Activated T-helper 17 cell treated with anti-CD3 and anti-CD28 coated beads, Interleukin-2, amount 50 U/mL, for 72 hours (primary cell): ENCODE measurements around the gene MAP1LC3C. TPM values are rescaled to one million over a fixed set of nuclear protein-coding genes. Genes with fewer than 3 reads are reported as not detected.
"Not testable (repeated sequence)": the region's sequence is repeated elsewhere in the genome, so short reads cannot be mapped to it uniquely, and the experiment has no call there.

Source experiments
- ATAC-seq: fragments of 150-1000 bp; cut with Tn5 transposase; replicated peaks from 2 replicates; pipeline ENCODE4 v1.10.0; 2021; ENCODE audit warnings: mild to moderate bottlenecking, moderate library complexity
- H3K27ac Mint-ChIP-seq: one replicate; pipeline ENCODE4 v1.8.0; 2022; ENCODE audit warnings: mixed read lengths
- H3K27me3 Mint-ChIP-seq: one replicate; pipeline ENCODE4 v1.8.0; 2022; ENCODE audit warnings: mixed read lengths
- H3K36me3 Mint-ChIP-seq: one replicate; pipeline ENCODE4 v1.8.0; 2022; ENCODE audit warnings: low read depth, mild to moderate bottlenecking, mixed read lengths
- H3K4me1 Mint-ChIP-seq: one replicate; pipeline ENCODE4 v1.8.0; 2022; ENCODE audit warnings: mixed read lengths
- H3K4me3 Mint-ChIP-seq: one replicate; pipeline ENCODE4 v1.8.0; 2022; ENCODE audit warnings: mild to moderate bottlenecking, mixed read lengths
- H3K9me3 Mint-ChIP-seq: one replicate; pipeline ENCODE4 v1.8.0; 2022; ENCODE audit warnings: mixed read lengths
- total RNA-seq, 2 donors: library from RNA; stranded (reverse); gene quantifications; one replicate each; pipeline ENCODE4 v1.2.3, GENCODE V29; 2022

Gene MAP1LC3C
- total RNA-seq, 2 donors from 2014 or later: not detected

DNA sequence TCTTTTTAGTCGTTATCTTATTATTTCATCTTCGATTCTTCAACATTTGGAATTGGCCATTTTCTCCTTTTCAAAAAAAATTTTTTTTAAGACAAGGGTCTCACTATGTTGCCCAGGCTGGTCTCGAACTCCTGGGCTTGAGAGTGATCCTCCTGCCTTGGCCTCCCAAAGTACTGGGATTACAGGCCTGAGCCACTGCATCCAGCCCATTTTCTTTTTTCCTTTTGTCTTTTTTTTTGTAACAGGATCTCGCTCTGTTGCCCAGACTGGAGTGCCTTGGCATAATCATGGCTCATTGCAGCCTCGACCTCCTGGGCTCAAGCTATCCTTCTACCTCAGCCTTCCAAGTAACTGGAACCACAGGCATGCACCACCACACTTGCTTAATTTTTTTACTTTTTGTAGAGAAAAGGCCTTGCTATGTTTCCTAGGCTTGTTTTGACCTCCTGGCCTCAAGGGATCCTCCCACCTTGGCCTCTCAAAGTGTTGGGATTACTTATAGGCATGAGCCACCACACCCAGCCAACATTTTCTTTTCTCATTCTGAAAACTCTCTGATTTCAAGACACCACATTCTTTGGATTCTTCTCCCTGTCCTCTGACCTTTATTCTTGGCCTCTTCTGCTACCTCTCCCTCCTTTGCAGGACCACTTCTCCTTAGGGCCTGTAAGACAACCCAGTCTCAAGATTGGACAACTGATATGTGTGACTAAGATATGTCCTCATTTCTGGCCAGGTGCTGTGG lies 6.0 kb upstream of the MAP1LC3C start:
- Mint-ChIP-seq H3K4me3 (no peak overlapping the region), H3K4me1 (no peaks in the 10 kb centered on the region), H3K9me3 (no peaks in the 10 kb centered on the region), H3K27ac (no peak overlapping the region), H3K36me3 (no peaks in the 10 kb centered on the region), H3K27me3 (no peaks in the 10 kb centered on the region)
- no peak for ATAC-seq

DNA sequence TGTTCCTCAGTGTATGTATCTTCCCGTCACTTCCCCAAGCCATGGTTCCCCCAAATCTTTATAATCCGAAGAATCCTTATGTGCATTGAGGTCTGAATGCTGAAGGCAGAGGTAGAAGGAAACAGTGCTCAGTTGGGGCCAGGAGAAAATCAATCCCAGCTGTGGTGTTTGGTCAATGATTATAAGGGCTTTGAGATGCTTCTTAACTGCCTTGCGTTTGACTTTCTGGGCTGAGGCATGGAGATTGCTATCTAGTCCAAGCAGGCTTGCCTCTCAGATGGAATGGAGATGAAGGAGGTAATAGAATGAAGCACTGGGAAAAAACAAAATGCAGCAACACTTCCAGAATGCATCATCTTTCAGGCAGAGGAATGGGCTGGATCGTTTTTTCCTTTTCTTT lies 3.6 kb upstream of the MAP1LC3C start:
- no peak overlapping the region for H3K4me3 Mint-ChIP-seq
- H3K4me1 Mint-ChIP-seq: no peaks in the 10 kb centered on the region
- no peaks in the 10 kb centered on the region for H3K36me3 Mint-ChIP-seq
- ATAC-seq: no peak
- H3K27ac Mint-ChIP-seq: no peak overlapping the region
- H3K27me3 Mint-ChIP-seq: no peaks in the 10 kb centered on the region
- no peaks in the 10 kb centered on the region for H3K9me3 Mint-ChIP-seq

DNA sequence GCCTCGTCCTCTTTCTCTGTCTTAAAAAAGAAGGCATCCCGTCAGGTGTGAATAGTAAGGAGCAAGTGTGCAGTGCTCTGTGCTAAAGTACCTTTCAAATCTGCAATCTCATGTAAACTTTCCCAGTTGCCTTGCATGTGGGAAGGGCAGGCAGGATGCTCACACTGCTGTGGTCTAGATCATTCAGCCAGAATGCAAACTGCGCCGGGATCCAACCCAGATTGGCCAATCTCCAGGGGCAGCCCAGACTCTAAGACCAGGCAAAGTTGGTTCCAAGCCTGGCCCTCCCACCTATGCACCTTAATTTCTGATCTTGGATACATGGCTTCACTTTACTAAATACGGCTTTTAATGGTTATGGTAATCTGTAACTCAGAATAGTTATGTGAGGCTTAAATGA lies 3.2 kb upstream of the MAP1LC3C start:
- no peaks in the 10 kb centered on the region for H3K9me3 Mint-ChIP-seq
- no peak for ATAC-seq
- no peaks in the 10 kb centered on the region for H3K27me3 Mint-ChIP-seq
- H3K36me3 Mint-ChIP-seq: no peaks in the 10 kb centered on the region
- no peak overlapping the region for H3K4me3 Mint-ChIP-seq
- H3K27ac Mint-ChIP-seq: no peak overlapping the region
- H3K4me1 Mint-ChIP-seq: no peaks in the 10 kb centered on the region

DNA sequence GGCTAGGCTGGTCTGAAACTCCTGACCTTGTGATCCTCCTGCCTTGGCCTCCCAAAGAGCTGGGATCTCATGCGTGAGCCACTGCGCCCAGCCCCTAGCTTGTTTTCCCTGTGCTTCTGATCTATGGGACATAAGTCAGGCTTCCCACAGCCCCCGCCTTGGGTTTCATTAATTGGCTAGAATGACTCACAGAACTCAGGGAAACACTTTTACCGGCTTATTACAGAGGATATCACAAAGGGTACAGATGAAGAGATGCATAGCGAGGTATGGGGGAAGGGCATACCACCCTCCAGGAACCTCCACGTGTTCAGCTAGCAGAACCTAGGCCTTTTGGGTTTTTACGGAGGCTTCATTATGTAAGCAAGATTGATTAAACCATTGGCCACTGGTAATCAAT lies 1.5 kb upstream of the MAP1LC3C start:
- Mint-ChIP-seq H3K4me3 (no peak overlapping the region), H3K9me3 (no peaks in the 10 kb centered on the region), H3K36me3 (no peaks in the 10 kb centered on the region), H3K4me1 (no peaks in the 10 kb centered on the region), H3K27me3 (no peaks in the 10 kb centered on the region), H3K27ac (no peak overlapping the region)
- ATAC-seq: no peak

DNA sequence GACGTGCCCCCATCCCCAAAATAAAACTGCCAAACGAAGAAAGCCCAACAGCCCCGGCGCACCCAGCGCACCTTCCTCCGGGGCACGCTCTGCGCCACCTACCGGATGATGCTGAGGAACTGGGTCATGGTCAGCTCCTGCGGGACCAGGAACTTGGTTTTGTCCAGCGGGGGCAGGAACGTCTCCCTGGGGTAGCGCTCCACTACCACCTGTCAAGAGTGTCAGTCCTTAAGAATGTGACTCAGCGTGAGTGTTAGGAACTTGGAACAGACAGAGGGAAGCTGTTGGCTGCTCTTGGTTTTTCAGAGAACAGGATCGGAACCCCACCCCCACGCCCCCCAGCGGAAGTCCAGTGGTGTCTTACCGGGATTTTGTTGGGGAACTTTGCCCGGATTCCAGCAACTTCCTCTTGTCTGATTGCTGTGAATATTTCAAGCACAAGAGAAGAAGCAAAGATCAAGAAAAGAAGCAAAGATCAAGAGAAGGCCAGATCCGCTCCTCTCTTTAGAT lies 431 bp downstream of the MAP1LC3C start:
- H3K4me1 Mint-ChIP-seq: no peaks in the 10 kb centered on the region
- H3K27ac Mint-ChIP-seq: peak overlapping the region; percentile 43
- no peaks in the 10 kb centered on the region for H3K27me3 Mint-ChIP-seq
- peak overlapping the region; percentile 60 for H3K4me3 Mint-ChIP-seq
- H3K9me3 Mint-ChIP-seq: no peaks in the 10 kb centered on the region
- ATAC-seq: peak; percentile 66
- H3K36me3 Mint-ChIP-seq: no peaks in the 10 kb centered on the region

DNA sequence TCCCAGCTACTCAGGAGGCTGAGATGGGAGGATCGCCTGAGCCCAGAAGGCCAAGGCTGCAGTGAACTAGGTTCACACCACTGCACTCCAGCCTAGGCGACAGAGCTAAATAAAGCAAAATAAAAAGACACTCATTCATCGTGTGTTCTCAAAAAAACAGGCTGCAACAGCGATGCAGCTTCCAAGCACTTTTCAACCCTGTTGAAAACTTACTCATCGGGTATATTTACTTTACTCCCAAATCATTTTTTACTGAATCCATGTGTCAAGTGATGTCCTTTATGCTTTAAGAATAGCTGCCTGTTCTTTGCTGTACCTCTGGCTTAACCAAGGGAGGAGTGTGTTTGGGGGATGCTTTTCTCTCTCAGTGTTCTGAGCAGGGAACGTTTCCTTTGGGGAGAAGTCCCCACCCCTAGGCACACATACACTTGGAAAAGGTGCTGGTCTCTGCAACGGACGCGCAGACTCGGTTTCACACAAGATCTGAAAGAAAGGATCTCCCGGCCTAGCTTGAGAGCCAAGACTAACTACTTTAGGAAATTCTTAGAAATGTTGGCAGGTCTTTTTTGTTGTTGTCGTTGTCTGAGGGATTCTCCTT lies 1.4 kb downstream of the MAP1LC3C start:
- H3K9me3 Mint-ChIP-seq: no peaks in the 10 kb centered on the region
- ATAC-seq: no peak
- H3K4me3 Mint-ChIP-seq: no peak overlapping the region
- H3K4me1 Mint-ChIP-seq: no peaks in the 10 kb centered on the region
- H3K27me3 Mint-ChIP-seq: peaks cover 1% of the 10 kb centered on the region
- no peaks in the 10 kb centered on the region for H3K36me3 Mint-ChIP-seq
- H3K27ac Mint-ChIP-seq: no peak overlapping the region

DNA sequence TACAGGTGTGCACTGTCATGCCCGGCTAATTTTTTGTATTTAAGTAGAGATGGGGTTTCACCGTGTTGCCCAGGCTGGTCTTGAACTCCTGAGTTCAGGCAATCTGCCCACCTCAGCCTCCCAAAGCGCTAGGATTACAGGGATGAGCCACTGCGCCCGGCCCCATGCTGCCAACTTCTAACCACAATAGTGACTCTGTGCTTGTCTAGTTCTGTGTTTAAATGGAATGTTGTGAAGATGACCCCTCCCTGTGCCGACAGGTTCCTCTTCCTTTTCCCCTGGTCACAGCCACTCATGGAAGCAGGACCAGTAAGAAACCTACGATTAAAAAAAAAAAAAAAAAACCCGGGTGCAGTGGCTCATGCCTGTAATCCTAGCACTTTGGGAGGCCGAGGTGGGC lies 4.7 kb downstream of the MAP1LC3C start:
- ATAC-seq: no peak
- H3K27ac Mint-ChIP-seq: no peak overlapping the region
- no peak overlapping the region for H3K4me3 Mint-ChIP-seq

DNA sequence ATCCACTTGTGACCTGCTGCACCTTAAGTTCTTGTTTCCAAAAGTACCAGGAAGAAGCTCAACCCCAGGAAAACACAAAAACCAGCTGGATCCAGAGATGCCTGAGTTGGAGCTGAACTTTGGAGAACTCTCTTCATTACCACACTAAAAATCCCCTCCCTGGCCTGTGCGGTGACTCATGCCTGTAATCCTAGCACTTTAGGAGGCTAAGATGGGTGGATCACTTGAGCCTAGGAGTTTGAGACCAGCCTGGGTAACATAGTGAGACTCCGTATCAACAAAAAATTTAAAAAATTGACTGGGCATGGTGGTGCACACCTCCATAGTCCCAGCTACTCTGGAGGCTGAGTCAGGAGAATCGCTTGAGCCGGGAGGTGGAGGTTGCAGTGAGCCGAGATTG lies 6.2 kb downstream of the MAP1LC3C start:
- Mint-ChIP-seq H3K9me3 (no peaks in the 10 kb centered on the region), H3K27ac (no peak overlapping the region), H3K4me1 (no peaks in the 10 kb centered on the region), H3K27me3 (peaks cover 7% of the 10 kb centered on the region), H3K4me3 (no peak overlapping the region), H3K36me3 (no peaks in the 10 kb centered on the region)
- ATAC-seq: no peak

More for the DNA sequence above, 4.7 kb downstream of the MAP1LC3C start:
- H3K36me3 Mint-ChIP-seq: no peaks in the 10 kb centered on the region
- H3K4me1 Mint-ChIP-seq: no peaks in the 10 kb centered on the region
- peaks cover 7% of the 10 kb centered on the region for H3K27me3 Mint-ChIP-seq
- no peaks in the 10 kb centered on the region for H3K9me3 Mint-ChIP-seq

DNA sequence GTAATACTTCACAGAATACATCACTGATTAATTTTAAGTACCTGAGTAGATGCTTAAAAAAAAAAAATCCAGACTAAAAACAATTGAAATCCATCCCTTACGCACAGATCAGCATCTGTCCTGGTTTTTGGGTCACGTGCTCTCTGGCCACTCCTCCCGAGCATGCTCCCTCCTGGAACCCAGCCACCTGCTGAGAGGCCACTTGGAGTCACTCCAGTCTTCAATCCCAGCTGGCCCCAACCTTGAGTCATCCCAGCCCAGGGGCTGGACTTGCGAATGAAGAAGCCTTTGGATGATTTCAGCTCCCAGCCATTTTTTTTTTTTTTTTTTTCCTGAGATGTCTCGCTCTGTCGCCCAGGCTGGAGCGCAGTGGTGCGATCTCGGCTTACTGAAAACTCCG lies 8.9 kb downstream of the MAP1LC3C start:
- Mint-ChIP-seq H3K9me3 (no peaks in the 10 kb centered on the region), H3K27me3 (peaks cover 7% of the 10 kb centered on the region), H3K4me1 (no peaks in the 10 kb centered on the region), H3K4me3 (no peak overlapping the region), H3K36me3 (no peaks in the 10 kb centered on the region), H3K27ac (no peak overlapping the region)
- no peak for ATAC-seq

DNA sequence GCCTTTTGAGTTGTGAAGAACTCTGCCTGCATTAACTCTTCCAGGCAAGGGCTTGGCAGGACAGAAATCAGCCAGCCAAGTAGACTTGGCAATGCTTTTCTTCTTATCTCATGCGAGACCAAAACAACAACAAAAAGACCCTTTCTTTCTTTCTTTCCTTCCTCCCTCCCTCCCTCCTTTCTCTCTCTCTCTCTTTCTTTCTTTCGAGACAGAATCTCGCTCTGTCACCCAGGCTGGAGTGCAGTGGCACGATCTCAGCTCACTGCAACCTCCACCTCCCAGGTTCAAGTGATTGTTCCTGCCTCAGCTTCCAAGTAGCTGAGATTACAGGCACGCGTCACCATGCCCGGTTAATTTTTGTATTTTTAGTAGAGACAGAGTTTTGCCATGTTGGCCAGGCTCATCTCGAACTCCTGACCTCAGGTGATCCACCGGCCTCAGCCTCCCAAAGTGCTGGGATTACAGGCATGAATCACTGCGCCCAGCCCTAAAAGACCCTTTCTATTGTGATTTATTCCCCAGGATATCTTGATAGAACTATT lies 10.4 kb downstream of the MAP1LC3C start:
- H3K9me3 Mint-ChIP-seq, ATAC-seq, H3K4me3 Mint-ChIP-seq, H3K27ac Mint-ChIP-seq, H3K4me1 Mint-ChIP-seq, H3K27me3 Mint-ChIP-seq, H3K36me3 Mint-ChIP-seq: not testable (repeated sequence)

DNA sequence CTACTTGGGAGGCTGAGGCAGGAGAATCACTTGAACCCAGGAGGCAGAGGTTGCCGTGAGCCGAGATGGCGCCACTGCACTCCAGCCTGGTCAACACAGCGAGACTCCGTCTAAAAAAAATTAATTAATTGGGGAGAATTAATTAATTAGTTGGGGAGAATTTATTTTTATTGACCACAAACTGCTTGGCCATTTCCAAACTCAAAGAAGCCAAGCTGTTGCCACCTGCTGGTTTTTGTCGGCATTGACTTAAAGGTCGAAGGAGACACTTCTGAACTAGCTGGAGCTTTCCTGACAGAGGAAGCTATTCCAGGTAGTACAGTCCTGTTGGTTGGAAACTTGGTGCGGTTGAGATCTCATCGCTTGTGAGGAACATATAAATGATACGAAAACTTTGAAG lies 13.1 kb downstream of the MAP1LC3C start:
- Mint-ChIP-seq H3K27me3 (peaks cover 3% of the 10 kb centered on the region), H3K4me1 (no peaks in the 10 kb centered on the region), H3K9me3 (no peaks in the 10 kb centered on the region), H3K27ac (no peak overlapping the region), H3K36me3 (no peaks in the 10 kb centered on the region), H3K4me3 (no peak overlapping the region)
- no peak for ATAC-seq

DNA sequence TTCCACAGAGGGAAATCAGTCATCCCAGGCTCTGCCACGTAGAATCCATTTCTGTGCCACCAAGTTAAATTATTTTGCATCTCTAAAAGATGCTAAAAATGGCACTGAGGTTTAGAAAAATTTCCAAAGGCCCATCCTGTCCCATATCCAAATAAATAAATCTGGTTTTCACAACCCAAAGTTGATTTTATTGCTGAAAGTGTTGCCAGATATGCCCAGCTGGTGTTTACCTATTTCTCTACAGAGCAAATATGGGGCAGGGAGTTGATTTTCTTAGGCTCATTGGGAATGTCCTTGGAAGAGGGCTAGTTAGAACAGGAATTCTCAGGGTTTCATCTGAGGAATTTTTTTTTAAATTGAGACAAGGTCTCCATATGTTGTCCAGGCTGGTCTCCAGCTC lies 19.0 kb downstream of the MAP1LC3C start:
- Mint-ChIP-seq H3K27ac (no peak overlapping the region), H3K4me3 (no peak overlapping the region), H3K27me3 (peaks cover 3% of the 10 kb centered on the region), H3K9me3 (no peaks in the 10 kb centered on the region), H3K4me1 (no peaks in the 10 kb centered on the region), H3K36me3 (no peaks in the 10 kb centered on the region)
- no peak for ATAC-seq

DNA sequence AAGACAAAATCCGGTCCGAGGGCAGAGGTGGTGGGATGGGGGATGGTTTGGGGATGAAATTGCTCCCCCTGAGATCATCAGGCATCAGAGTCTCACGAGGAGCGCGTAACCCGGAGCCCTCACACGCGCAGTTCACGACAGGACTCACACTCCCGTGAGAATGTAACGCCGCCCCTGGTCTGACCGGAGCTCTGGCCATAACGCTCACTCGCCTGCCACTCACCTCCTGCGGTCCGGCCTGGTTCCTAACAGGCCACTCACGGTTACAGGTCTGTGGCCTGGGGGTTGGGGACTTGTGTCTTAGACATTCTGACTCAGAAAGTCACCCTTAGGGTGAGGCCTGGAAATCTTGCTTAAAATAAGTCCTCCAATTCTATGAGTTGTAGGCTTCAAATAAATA lies 19.8 kb downstream of the MAP1LC3C start:
- no peaks in the 10 kb centered on the region for H3K36me3 Mint-ChIP-seq
- peaks cover 3% of the 10 kb centered on the region for H3K27me3 Mint-ChIP-seq
- H3K27ac Mint-ChIP-seq: no peak overlapping the region
- no peak for ATAC-seq
- no peaks in the 10 kb centered on the region for H3K9me3 Mint-ChIP-seq
- no peak overlapping the region for H3K4me3 Mint-ChIP-seq
- H3K4me1 Mint-ChIP-seq: no peaks in the 10 kb centered on the region

DNA sequence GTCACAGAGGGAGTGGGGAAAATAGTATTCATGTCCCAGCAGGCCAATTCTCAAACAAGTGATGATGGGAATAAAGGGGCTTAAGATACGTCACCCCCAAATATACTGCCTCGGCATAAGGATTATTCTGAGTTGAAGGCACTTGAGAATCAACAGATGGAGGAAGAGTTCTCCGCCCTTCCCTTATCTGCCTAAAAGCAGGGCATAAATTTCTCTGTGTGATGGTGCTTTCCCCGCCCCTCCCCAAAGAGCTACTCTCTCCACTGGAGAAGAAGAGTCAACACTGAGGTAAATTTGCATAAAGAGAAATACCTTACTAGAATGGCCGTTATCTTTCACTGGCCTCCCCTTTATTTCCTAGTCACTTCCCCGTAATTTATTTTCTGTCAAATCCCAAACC lies 22.7 kb downstream of the MAP1LC3C start:
- Mint-ChIP-seq H3K4me1 (no peaks in the 10 kb centered on the region), H3K9me3 (no peaks in the 10 kb centered on the region), H3K27me3 (peaks cover 3% of the 10 kb centered on the region), H3K4me3 (no peak overlapping the region), H3K36me3 (no peaks in the 10 kb centered on the region), H3K27ac (no peak overlapping the region)
- ATAC-seq: no peak

DNA sequence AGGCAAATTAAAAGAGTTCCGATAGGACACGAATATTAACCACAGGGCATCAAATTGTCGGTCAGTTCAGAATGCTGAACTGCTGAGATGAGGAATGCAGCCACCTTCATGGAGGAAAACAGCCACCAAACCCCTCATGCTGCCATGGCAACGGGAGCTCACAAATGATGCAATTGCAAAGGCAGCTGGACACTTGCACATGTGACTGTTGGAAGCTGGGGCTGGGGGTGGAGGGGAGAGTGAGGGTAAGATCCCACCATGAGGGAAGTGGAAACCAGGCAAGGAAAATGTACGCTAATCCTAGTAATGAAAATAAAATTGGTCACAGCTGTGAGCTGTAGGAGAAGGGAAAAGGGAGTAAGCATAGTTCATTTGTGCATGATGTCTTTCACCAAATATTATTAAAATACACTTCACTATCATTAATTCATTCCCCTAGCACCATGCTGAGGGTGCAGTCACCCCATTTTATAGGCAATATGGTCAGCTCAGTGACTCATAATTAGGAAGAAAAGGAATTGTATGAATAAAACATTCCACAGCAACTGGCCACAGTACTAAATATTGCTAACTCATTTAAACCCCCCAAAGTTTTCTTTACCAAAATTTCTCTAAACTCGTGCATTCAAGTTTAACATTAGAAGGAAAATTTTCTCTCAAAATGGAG lies 26.1 kb downstream of the MAP1LC3C start:
- no peaks in the 10 kb centered on the region for H3K36me3 Mint-ChIP-seq
- H3K4me3 Mint-ChIP-seq: no peak overlapping the region
- ATAC-seq: no peak
- H3K27me3 Mint-ChIP-seq: peaks cover 3% of the 10 kb centered on the region
- H3K9me3 Mint-ChIP-seq: no peaks in the 10 kb centered on the region
- H3K4me1 Mint-ChIP-seq: no peaks in the 10 kb centered on the region
- H3K27ac Mint-ChIP-seq: no peak overlapping the region
